ENCODE data around the gene NIPBL. TPM values are rescaled to one million over a fixed set of nuclear protein-coding genes. Genes with fewer than 3 reads are reported as not detected.

NIPBL gene
- total RNA-seq, 1 donor from 2014 or later, result 46.8 TPM

- intact Hi-C loops (cut with DNase I), result no loop called here
- DNase-seq (ENCODE audit: low spot score), result no peak
These were observed 235.9 kb downstream of the NIPBL start for GRCh38 chr5:37112383-37112991.
